Mononuclear cell (primary cell): ENCODE measurements around the gene FNBP1. TPM values are rescaled to one million over a fixed set of nuclear protein-coding genes. Genes with fewer than 3 reads are reported as not detected.

ENCODE experiments used
- H3K27me3 ChIP-seq: 2 replicates; pipeline ENCODE4 v1.6.0; 2011; ENCODE audit warnings: low read length, control low read depth; ENCODE audit not compliant: insufficient read depth
- H3K4me1 ChIP-seq: 2 replicates; pipeline ENCODE4 v1.5.1; 2011; ENCODE audit warnings: mild to moderate bottlenecking, low read length, control low read depth; ENCODE audit not compliant: insufficient read depth
- H3K4me3 ChIP-seq: 2 replicates; pipeline ENCODE4 v1.5.1; 2011; ENCODE audit warnings: mild to moderate bottlenecking, low read length, moderate library complexity
- H3K9me3 ChIP-seq: 2 replicates; pipeline ENCODE4 v1.5.1; 2011; ENCODE audit warnings: low read depth, mild to moderate bottlenecking, control low read depth, low read length
- total RNA-seq: library from RNA; depleted of rRNA; stranded (reverse); fragments of >200 nt; gene quantifications from one replicate; pipeline ENCODE4 v1.2.3, GENCODE V29; 2012

FNBP1 gene
- 193 TPM for total RNA-seq

DNA sequence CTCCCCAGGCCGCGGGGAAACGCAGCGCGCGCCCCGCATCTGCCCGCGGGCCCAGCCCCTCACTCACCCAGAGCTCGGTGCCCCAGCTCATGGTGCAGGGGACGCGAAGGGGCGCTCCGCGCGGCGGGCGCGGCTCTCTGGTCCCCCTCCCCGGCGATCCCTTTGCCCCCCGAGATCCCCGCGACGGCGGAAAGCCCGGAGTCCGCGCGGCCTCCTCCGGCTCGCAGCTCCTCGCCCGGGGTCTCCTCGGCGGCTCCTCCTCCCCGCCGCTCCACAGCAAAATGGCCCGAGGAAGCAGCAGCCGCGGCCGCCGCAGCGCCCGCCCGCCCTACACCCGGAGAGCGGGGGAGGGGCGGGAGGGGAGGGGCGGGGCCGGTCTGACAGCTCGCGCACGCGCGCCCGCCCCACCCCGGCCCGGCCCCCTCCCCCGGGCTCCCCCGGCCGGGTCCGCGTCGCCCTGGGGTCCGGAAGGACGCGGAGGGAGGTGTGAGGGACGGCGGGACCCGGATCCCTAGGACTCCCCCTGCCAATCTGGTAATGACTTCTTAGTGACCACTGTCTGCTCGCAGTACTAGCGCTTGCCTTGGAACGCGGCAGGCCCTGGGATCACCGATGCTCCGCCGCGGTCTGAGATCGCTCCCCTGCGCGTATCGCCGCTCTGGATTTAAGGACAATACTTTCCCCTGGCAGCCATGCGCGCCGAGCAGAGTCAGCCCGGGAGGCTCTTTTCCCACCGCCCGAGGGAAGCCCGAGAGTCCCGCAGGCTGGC, at the start of gene FNBP1:
Gene FNBP1 (minus strand): TSS at position 305 of the 769 bp plus-strand sequence. CDS start 214 bp downstream, at position 91.
- Histone ChIP-seq H3K27me3 (no peaks in the 10 kb centered on the region), H3K9me3 (no peaks in the 10 kb centered on the region), H3K4me3 (peak within 1 kb of the TSS; percentile 89), H3K4me1 (peaks cover 63% of the 10 kb centered on the region)

DNA sequence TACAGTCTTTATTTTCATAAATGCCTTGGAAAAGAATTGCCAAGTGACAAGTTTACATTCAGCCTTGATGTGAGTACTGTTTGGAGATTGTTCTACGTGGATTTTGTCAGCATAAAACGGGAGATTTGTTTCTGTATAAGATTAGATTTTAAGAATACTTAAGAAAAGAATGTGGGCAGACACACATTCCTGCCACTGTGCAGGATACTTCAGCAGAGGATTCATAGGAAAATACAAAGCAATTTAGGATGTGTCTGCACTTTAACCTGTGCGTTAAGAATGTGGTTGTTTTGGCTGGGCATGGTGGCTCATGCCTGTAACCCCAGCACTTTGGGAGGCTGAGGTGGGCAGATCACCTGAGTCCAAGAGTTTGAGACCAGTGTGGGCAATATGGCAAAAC, 47.9 kb upstream of the FNBP1 start:
- no peak overlapping the region for H3K4me3 ChIP-seq
- no peaks in the 10 kb centered on the region for H3K9me3 ChIP-seq
- H3K27me3 ChIP-seq, result no peaks in the 10 kb centered on the region
- H3K4me1 ChIP-seq, result no peaks in the 10 kb centered on the region

DNA sequence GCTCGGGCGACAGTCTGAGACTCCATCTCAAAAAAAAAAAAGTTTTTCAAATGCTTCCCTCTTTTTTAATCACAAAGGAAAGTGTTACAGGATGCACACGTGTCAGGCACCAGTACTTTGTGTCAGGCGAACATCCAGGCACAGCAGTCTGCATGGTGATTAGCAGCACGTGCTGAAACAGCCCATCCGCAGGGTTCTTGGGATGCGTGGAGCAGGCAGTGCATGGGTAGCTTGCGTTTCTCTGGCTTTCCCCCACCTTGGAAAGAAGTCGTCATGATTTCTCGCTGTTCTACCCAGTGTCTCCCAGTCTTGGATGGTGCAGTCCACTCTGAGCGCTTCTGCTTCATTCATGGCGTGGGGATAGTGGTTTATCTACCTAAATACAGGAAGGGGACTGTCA, 46.2 kb upstream of the FNBP1 start:
- Histone ChIP-seq H3K4me3 (no peak overlapping the region), H3K4me1 (no peaks in the 10 kb centered on the region), H3K27me3 (no peaks in the 10 kb centered on the region), H3K9me3 (no peaks in the 10 kb centered on the region)

DNA sequence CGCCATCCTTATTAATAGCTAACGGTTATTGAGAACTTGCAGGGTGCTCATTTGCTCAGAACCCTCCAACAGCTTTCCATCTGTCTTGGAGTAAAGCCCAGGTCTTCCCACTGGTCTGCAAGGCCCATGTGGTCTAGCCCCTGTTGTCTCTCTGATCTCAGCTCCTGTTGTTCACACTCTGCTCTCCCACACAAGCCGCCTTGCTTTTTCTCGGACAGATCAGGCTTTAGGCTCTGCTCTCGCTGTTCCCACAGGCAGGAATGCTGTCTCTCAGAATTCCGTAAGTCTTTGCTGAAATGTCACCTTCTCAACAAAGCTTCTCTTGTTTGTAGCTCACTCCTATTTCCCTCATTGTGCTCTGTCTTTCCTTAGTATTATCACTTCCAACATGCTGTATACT, 45.1 kb upstream of the FNBP1 start:
- Histone ChIP-seq H3K4me1 (no peaks in the 10 kb centered on the region), H3K4me3 (no peak overlapping the region), H3K27me3 (no peaks in the 10 kb centered on the region), H3K9me3 (no peaks in the 10 kb centered on the region)

DNA sequence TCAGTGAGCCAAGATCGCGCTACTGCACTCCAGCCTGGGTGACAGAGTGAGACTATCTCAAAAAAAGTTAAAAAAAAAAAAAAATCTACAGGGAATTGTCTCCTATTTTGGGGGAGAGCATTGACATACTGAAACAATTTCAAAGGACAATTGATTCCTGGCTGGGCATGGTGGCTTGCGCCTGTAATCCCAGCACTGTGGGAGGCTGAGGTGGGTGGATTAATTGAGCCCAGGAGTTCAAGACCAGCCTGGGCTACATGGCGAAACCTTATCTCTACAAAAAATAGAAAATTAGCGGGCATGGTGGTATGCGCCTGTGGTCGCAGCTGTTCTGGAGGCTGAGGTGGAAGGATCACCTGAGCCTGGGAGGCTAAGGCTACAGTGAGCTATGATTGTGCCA, 41.3 kb upstream of the FNBP1 start:
- no peaks in the 10 kb centered on the region for H3K27me3 ChIP-seq

DNA sequence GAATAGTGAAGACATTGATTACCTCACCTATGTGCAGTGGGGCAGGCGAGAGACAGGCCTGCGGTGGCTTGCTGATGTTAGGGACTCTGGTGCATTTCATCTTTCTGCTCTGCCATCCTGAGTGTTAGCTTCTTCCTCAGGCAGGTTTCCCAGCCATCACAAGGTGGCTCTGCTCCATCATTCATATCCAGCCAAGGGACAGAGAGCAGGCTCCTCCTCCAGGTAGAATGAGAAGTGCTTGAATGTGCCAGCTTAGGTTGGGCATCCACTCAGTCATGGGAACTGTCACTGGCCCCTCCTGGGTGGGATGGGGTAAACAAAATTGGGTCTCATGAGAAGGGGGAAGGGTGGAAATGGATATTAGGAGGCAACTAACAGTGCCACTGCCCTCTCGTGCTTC, 35.6 kb upstream of the FNBP1 start:
- Histone ChIP-seq H3K4me1 (peaks cover 15% of the 10 kb centered on the region), H3K4me3 (no peak overlapping the region), H3K27me3 (no peaks in the 10 kb centered on the region), H3K9me3 (no peaks in the 10 kb centered on the region)

More for the DNA sequence above, 41.3 kb upstream of the FNBP1 start:
- no peak overlapping the region for H3K4me3 ChIP-seq
- H3K4me1 ChIP-seq, result no peaks in the 10 kb centered on the region
- no peaks in the 10 kb centered on the region for H3K9me3 ChIP-seq

DNA sequence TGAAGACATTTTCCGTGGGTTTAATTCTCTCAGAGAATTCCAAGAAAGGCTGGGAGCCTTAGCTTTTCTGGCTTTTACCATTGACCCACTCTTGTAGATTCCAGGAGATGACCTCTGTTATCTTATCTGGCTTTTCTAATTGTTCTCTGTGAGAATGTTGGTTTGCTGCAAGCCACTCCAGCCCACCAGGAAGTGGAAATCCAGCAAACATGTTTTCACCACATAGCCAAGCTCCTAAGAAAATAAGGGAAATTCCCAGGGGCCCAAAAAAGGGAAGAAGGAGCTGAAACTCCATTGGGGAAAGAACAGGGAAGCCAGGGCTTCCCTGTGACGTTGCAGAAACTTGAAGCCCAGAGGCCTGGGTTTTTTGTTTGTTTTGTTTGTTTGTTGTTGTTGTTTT, 30.4 kb upstream of the FNBP1 start:
- Histone ChIP-seq H3K4me3 (no peak overlapping the region), H3K4me1 (peaks cover 35% of the 10 kb centered on the region), H3K9me3 (no peaks in the 10 kb centered on the region), H3K27me3 (no peaks in the 10 kb centered on the region)

DNA sequence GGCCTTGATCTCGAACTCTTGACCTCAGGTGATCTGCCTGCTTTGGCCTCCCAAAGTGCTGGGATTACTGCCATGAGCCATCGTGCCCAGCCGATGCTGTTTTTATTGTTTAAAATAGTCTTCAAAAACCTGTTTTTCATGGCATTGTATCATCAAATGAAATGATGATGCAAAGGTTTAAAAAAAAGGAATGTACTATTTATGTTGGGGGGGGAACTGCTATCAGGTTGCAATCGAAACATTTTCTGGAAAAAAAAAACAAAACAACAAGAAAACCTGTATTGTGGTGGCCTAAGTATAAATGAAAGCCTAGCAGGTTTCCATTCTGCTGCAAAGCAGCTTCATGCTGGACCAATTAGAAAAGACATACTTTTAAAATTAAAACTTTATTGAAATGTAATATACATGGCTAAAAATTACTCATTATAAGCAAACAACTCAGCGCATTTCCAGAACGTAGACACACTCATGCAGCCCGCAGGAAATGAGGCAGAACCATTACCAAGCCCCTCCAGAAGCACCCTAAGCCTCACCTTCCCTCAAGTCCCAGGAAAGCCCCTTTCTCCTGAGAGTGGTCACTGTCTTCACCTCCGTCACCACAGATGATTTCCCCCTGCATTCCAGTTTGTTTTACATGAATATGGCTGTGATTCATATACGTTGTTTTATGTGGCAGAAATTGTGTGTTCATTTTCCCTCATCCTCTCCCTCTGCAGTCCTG, 29.7 kb upstream of the FNBP1 start:
- Histone ChIP-seq H3K4me3 (no peak overlapping the region), H3K9me3 (no peaks in the 10 kb centered on the region), H3K27me3 (no peaks in the 10 kb centered on the region), H3K4me1 (peaks cover 42% of the 10 kb centered on the region)

DNA sequence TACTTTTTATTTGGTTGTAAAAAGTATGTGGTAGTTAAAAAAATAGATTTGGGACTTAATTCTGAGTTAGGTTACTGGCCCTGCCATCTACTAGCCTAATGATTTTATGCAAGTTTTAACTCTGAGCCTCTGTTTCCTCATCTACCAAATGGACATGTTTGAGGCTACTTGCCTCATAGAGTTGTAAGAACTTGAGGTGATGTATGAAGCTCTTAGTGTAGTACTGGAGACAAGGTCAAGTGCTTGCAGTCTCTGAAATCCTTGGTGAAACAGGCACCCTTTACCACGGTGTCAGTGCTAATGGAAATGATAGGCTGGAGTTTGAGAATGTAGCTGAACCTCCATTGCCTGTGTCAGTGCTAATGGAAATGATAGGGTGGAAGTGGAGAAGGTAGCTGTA, 26.1 kb upstream of the FNBP1 start:
- no peak overlapping the region for H3K4me3 ChIP-seq
- no peaks in the 10 kb centered on the region for H3K9me3 ChIP-seq
- peaks cover 38% of the 10 kb centered on the region for H3K4me1 ChIP-seq
- H3K27me3 ChIP-seq, result no peaks in the 10 kb centered on the region

DNA sequence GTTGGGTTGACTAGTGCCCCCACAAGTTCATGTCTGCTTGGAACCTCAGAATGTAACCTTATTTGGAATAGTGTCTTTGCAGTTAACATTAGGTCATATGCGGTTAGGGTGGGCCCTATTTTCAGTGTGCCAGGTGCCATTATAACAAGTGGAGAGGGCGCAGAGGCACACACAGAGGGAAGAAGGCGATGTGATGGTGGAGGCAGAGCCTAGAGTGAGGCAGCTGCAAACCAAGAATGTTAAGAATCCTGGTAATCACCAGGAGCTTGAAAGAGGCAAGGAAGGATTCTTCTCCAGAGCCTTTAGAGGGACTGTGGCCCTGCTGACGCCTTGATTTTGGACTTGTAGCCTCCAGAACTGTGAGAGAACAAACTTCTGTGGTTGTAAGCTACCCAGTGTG, 21.6 kb upstream of the FNBP1 start:
- Histone ChIP-seq H3K4me3 (no peak overlapping the region), H3K27me3 (no peaks in the 10 kb centered on the region), H3K4me1 (peaks cover 48% of the 10 kb centered on the region), H3K9me3 (no peaks in the 10 kb centered on the region)

DNA sequence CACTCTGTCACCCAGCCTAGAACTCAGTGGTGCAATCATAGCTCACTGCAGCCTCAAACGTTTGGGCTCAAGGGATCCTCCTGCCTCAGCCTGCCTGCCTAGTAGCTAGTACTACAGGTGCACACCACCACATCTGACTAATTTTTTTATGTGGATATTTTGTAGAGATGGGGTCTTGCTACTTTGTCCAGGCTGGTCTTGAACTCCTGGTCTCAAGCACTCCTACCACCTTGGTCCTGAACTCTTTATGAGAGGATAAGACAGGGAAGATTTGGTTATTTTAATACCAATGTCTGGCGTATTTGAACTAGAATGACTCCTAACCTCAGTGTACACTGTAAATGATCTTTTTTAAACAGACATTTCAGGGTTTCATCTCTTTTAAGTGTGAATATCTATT, 19.8 kb upstream of the FNBP1 start:
- Histone ChIP-seq H3K27me3 (no peaks in the 10 kb centered on the region), H3K4me3 (no peak overlapping the region), H3K9me3 (no peaks in the 10 kb centered on the region), H3K4me1 (peaks cover 32% of the 10 kb centered on the region)

DNA sequence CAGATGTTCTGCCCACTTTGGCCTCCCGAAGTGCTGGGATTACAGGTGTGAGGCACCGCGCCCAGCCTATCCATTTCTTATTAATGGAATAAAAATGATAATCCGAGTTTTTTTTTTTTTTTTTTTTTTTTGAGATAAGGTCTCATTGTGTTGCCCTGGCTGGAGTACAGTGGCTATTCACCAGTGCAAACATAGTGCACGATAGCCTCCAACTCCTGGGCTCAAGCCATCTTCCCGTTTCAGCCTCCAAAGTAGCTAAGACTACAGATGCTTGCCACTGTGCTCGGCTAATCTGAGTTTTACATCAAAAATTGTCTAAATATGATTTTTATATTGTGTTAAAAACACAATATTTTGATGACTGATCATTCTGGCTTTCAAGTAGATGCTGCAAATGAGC, 17.3 kb upstream of the FNBP1 start:
- Histone ChIP-seq H3K9me3 (no peaks in the 10 kb centered on the region), H3K4me3 (no peak overlapping the region), H3K27me3 (no peaks in the 10 kb centered on the region), H3K4me1 (peaks cover 31% of the 10 kb centered on the region)

DNA sequence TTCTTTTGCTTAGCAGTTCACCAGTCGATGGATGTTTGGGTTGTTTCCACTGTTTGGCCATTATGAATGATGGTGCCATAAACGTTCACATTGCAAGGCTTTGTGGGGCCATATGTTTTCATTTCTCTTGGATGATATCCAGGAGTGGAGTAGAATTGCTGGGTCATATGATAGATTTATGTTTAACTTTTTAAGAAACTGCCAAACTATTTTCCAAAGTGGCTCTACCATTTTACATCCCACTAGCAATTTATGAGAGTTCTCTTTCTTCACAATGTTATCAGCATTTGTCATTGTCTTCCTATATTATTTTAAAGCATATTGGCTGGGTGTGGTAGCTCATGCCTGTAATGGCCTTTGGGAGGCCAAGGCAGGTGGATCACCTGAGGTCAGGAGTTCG, 15.9 kb upstream of the FNBP1 start:
- no peak overlapping the region for H3K4me3 ChIP-seq
- peaks cover 43% of the 10 kb centered on the region for H3K4me1 ChIP-seq

DNA sequence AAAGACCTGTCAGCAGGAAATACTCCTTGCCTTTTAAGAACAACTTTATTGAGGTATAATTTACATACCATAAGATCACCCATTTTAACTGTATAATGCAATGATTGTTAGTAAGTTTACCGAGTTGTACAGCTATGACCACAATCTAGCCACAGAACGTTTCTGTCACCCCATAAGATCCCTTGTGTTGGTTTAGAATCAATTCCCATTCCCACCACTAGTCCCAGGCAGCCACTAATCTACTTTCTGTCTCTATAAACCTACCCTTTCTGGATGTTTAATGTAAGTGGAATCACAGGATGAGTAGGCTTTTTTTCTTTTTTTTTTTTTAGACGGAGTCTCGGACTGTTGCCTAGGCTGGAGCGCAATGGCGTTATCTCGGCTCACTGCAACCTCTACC, 15.2 kb upstream of the FNBP1 start:
- Histone ChIP-seq H3K9me3 (no peaks in the 10 kb centered on the region), H3K4me3 (no peak overlapping the region), H3K27me3 (no peaks in the 10 kb centered on the region), H3K4me1 (peaks cover 45% of the 10 kb centered on the region)

More for the DNA sequence above, 15.9 kb upstream of the FNBP1 start:
- no peaks in the 10 kb centered on the region for H3K9me3 ChIP-seq
- no peaks in the 10 kb centered on the region for H3K27me3 ChIP-seq

DNA sequence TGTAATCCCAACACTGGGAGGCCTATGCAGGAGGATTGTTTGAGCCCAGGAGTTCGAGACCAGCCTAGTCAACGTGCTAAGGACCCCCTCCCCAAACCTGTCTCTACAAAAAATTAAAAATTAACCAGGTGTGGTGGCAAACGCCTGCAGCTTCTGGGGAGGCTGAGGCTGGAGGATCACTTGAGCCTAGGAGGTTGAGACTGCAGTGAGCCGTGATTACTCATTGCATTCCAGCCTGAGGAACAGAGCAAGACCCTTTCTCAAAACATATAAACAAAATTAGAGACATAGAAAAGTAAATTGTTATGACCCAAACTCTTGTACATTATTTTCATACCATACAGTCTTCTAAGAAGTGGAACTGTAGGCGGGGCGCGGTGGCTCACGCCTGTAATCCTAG, 11.8 kb upstream of the FNBP1 start:
- H3K27me3 ChIP-seq, result no peaks in the 10 kb centered on the region
- H3K9me3 ChIP-seq, result no peaks in the 10 kb centered on the region
- H3K4me1 ChIP-seq, result peaks cover 44% of the 10 kb centered on the region
- peak overlapping the region; percentile 98 for H3K4me3 ChIP-seq
